GM12872 (cell line): ENCODE results near the gene VTN.

ENCODE experiments used
- TF ChIP-seq, protein P1 (sequence below): IDR thresholded peaks from 3 replicates; pipeline ENCODE4 v1.5.1; 2011; ENCODE audit warnings: low read depth, mild to moderate bottlenecking, low read length, moderate library complexity; ENCODE audit not compliant: insufficient read depth

The VTN gene

DNA sequence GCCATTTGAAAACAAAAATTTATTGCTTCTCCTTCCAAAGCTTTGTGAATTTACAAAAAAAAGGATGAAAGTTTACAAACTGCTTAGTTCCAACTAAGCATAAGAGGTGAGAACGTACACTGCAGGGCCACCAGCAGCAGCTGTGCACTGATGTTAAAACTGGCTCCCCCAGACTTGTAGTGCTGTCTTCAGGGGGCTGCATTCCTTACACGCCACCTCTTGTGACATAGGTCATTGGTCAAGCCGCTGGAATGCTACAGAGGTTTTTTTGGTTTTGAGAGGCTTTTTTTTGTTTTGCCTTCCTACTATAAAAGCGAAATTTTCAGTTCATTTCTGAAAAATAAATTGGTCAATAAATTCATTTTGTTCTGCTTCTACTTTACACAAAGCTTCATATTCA, 41.8 kb downstream of the VTN start:
- TF ChIP-seq, protein P1, sequence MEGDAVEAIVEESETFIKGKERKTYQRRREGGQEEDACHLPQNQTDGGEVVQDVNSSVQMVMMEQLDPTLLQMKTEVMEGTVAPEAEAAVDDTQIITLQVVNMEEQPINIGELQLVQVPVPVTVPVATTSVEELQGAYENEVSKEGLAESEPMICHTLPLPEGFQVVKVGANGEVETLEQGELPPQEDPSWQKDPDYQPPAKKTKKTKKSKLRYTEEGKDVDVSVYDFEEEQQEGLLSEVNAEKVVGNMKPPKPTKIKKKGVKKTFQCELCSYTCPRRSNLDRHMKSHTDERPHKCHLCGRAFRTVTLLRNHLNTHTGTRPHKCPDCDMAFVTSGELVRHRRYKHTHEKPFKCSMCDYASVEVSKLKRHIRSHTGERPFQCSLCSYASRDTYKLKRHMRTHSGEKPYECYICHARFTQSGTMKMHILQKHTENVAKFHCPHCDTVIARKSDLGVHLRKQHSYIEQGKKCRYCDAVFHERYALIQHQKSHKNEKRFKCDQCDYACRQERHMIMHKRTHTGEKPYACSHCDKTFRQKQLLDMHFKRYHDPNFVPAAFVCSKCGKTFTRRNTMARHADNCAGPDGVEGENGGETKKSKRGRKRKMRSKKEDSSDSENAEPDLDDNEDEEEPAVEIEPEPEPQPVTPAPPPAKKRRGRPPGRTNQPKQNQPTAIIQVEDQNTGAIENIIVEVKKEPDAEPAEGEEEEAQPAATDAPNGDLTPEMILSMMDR: no peak

DNA sequence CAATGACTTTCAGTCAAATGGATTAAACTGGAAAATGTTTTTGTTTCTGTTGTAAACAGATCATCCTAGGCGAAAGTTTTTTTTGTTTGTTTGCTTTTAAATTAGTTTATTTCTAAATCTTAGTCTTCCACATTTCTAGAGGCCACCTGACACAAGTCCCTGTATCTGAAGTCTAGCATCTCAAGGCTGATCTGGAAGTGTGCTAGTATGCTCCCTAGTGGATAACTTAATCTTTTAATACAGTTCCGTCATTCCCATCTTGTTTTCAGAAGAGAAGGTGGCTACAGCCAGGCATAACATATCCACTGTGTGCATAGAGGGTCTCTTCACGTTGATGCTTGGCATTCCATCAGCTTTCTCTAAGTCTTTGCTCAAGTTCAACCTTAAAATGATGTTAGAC, 42.4 kb downstream of the VTN start:
- TF ChIP-seq, protein P1: no peak

DNA sequence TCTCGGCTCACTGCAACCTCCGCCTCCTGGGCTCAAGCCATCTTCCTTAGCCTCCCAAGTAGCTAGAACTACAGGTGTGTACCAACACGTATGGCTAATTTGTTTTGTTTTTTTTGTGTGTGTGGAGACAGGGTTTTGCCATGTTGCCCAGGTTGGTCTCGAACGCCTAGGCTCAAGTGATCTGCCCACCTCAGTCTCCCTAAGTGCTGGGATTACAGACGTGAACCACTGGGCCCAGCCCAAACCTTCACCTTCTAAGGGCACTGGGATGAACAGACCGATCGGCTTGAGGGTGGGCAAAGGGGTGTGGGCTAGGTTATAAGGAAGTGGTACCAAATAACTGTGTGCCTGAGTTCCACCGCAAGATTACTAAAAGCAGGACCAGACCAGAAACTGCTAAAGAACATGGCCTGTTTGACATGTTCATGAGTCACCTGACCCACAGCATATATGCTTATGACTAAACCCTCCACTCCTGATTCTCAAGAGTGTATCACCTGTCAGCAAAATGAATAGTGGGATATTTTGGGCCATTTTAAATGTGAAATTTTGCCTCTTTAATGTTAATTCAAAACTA, 43.0 kb downstream of the VTN start:
- TF ChIP-seq, protein P1: no peak

DNA sequence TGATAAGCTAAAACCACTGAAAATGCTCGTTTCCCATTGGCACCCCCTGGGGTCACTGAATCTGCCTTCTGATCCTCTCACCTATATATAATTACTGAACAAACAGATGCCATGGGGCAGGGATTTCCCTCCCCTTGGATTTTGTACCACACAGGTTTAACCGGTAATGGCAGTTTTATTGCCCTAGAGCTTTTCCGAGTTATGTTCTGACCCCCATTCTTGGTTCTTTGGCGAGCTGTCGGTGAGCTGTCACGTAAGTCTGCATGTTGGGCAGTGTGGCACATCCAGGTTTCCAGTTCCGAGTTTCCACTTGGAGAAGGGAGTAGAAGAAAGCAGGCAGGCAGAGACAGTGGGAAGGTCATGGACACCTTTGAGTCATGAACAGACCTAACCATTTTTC, 44.0 kb downstream of the VTN start:
- TF ChIP-seq, protein P1: no peak

DNA sequence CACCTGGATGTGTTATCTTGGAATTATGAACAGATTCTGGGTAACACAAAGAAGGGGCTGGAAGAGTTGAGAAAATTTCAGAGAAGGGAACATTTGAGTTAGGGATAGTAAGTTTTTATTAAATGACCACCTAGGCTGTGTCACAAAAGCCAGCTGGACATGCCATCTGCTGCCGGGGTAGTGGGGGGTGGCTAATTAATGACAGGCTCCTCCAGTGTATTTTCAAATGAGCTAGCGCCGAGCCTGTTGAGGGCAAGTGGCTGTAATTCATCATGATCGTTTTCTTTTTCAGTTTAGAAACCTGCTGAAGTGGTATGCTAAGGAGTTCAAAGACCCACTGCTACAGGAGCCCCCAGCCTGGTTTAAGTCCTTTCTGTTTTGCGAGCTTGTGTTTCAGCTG, 44.9 kb downstream of the VTN start:
- TF ChIP-seq, protein P1: no peak

DNA sequence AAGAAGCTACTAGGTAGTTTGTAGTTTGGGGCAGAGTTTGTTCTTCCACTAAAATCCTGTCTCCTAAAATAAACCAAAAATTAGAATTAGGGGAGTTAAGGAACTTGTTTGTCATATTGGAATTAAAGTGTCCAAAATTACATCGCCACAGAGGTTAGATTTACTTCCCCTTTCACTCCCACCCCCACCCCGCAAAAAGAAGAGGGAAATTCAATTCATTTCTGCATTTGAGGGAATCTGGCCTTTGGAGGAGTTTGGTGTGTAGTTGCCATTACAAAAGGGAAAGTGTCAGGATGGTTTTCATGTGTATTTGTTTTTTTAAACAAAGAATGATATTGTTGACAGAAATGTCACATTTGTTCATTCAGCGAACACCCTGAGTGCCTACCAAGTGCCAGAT, 45.3 kb downstream of the VTN start:
- TF ChIP-seq, protein P1: no peak

DNA sequence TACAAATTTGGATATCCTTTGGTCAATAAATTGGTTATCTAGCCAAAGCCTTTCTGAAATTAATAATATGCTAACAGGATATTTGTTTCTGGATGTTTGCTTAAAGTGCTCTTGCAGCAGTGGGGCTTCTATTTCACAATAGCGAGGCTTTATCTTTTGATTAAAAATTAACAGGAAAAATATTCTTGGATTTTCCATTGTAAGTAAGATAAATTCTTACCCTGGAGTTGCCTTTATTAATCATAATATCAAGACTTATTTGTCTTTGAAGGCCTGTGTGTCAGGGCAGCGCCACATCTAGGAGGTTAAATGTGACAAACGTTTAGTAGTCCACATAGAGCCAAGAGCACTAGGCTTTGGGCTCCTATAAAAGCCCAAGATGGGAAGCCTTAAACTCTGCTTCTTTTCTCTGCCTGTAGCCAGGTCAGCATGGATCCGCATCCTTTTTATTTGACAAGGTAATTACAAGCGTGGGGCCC, 45.8 kb downstream of the VTN start:
- TF ChIP-seq, protein P1: no peak
